ENCODE measurements around the gene METTL13.

- no peak for TF ChIP-seq EZH2 (optimal IDR thresholded peaks at IDR 0.05; ENCODE audit: low read depth, low read length)
- TF ChIP-seq, protein P1, sequence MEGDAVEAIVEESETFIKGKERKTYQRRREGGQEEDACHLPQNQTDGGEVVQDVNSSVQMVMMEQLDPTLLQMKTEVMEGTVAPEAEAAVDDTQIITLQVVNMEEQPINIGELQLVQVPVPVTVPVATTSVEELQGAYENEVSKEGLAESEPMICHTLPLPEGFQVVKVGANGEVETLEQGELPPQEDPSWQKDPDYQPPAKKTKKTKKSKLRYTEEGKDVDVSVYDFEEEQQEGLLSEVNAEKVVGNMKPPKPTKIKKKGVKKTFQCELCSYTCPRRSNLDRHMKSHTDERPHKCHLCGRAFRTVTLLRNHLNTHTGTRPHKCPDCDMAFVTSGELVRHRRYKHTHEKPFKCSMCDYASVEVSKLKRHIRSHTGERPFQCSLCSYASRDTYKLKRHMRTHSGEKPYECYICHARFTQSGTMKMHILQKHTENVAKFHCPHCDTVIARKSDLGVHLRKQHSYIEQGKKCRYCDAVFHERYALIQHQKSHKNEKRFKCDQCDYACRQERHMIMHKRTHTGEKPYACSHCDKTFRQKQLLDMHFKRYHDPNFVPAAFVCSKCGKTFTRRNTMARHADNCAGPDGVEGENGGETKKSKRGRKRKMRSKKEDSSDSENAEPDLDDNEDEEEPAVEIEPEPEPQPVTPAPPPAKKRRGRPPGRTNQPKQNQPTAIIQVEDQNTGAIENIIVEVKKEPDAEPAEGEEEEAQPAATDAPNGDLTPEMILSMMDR (IDR thresholded peaks at IDR 0.05; ENCODE audit: low read length): no peak
Observed at GRCh38 chr1:171790318-171790717, 8.9 kb downstream of the METTL13 start.
